GM12891 (cell line): Measurements from ENCODE around the gene OLIG1.

Experiments
- DNase-seq: peaks from one replicate; pipeline ENCODE4 v3.0.0; 2011; ENCODE audit warnings: low spot score; ENCODE audit not compliant: insufficient read length
- FAIRE-seq: peaks from 2 replicates; lab custom pipeline; 2011; peaks lifted over from hg19 to GRCh38; lab: Jason Lieb, UNC
- PAX5 ChIP-seq: IDR thresholded peaks from 2 replicates; pipeline ENCODE4 v1.6.1; 2011; ENCODE audit warnings: low read length, moderate library complexity, mild to moderate bottlenecking; ENCODE audit not compliant: insufficient read depth, severe bottlenecking
- POLR2A ChIP-seq: IDR thresholded peaks from 2 replicates; pipeline ENCODE4 v1.6.1; 2011; ENCODE audit warnings: low read depth, low read length, control low read depth
- POLR2AphosphoS5 ChIP-seq: IDR thresholded peaks from 2 replicates; pipeline ENCODE4 v1.6.1; 2011; ENCODE audit warnings: low read depth, low read length, control low read depth
- POU2F2 ChIP-seq: IDR thresholded peaks from 2 replicates; pipeline ENCODE4 v1.6.1; 2011; ENCODE audit warnings: low read depth, mild to moderate bottlenecking, control low read depth, low read length, moderate library complexity
- SPI1 ChIP-seq: IDR thresholded peaks from 2 replicates; pipeline ENCODE4 v1.6.1; 2011; ENCODE audit warnings: low read depth, low read length, control low read depth
- TAF1 ChIP-seq: IDR thresholded peaks from 2 replicates; pipeline ENCODE4 v1.6.1; 2011; ENCODE audit warnings: low read depth, low read length, control low read depth

OLIG1 gene

DNA sequence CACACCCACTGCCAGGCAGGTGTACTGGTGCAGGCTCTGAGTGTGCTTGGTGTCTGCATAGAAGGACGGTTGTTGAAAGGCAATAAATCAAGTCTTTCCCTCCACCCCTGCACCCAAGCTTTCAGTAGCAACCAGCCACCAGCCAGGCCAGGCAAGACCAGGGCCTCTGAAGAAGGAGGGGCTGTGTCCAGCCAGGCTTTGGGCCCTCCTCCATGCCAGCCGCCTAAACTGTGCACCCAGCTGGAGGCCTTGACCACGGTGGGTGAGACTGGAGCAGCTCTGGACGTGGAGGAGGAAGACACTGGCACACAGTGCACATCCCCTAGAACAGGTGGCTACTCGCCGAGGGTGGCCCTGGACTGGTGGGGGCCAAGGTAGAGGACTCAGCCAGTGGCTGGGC lies 39.3 kb upstream of the OLIG1 start:
- no peak for DNase-seq
- TF ChIP-seq TAF1 (no peak), POLR2A (no peak), POLR2AphosphoS5 (no peak), POU2F2 (no peak), PAX5 (no peak), SPI1 (no peak)
- no peak for FAIRE-seq

DNA sequence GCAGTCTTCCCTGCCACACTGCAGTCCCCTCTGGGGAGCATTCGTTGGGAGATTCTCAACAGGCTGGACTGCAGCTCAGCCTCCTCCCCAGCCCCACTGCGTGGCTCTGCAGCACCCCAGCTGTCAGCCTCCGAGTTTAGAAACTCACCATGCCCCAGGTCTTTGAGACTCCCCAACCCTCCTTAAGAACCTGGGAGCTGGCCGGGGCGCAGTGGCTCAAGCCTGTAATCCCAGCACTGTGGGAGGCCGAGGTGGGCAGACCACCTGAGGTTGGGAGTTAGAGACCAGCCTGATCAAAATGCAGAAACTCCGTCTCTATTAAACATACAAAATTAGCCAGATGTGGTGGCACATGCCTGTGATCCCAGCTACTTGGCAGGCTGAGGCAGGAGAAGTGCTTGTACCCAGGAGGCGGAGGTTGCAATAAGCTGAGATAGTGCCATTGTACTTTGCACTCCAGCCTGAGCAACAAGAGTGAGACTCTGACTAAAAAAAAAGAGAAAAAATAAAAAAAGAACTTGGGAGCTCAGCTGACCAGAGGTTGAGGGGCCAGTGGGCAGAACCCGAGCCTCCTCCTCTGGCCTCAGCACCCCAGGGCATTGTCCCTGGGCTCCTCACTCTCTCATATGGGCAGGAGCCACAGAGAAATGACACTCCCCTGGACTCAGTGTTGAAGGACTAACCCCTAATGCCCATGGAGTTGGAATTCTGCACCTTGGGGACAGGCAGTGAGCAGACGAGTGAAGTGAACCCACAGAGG lies 38.6 kb upstream of the OLIG1 start:
- FAIRE-seq (no peak), DNase-seq (no peak)
- no peak for TF ChIP-seq POLR2A
- no peak for TF ChIP-seq PAX5
- no peak for TF ChIP-seq SPI1
- TF ChIP-seq POLR2AphosphoS5: no peak
- TF ChIP-seq TAF1: no peak
- TF ChIP-seq POU2F2: no peak

DNA sequence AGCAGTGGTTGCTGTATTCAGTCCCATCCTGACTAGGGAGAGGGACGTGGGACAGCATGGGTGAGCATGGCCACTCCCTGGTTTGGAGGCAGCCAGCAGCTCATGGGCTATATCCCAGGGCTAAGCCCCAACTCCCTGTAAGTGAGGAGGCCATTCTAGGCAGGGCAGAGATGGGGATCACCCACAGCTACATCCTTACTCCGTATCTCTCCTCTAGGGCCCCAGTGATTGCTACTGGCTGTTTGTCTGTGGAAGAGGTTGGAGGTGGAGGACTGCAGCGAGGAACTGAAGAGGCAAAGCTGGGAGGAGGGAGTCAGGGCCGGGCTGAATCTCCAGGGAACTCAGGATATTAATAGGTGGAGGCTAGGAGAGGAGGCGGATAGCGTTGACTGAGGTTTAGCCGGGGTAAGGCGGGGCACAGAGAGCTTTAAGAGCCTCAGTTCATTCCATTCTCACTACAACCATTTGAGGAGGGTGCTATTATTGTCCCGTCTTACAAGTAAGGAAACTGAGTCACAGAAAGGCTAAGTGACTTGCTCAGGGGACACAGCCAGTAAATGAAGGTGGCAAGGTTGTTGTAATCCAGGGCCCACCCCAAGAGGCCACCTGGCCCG lies 37.4 kb upstream of the OLIG1 start:
- FAIRE-seq: no peak
- no peak for DNase-seq
- TF ChIP-seq POU2F2 (no peak), POLR2AphosphoS5 (no peak), POLR2A (no peak), TAF1 (no peak), SPI1 (no peak), PAX5 (no peak)

GRCh38 chr21:33033094-33033951 lies 36.6 kb upstream of the OLIG1 start:
- DNase-seq (no peak), FAIRE-seq (no peak)
- TF ChIP-seq POLR2A (no peak), SPI1 (no peak), TAF1 (no peak), PAX5 (no peak)

DNA sequence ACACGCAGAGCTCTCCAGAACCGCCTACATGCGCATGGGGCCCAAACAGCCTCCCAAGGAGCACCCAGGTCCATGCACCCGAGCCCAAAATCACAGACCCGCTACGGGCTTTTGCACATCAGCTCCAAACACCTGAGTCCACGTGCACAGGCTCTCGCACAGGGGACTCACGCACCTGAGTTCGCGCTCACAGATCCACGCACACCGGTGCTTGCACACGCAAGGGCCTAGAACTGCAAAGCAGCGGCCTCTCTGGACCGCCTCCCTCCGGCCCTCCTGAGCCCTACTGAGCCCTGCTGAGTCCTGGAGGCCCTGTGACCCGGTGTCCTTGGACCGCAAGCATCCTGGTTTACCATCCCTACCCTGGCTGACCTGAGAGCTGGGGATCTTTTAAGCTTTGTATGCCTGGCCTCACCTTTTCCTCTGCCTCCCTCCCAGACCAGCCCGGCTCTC lies 36.0 kb upstream of the OLIG1 start:
- no peak for DNase-seq
- no peak for TF ChIP-seq POU2F2
- TF ChIP-seq SPI1: no peak
- no peak for TF ChIP-seq POLR2A
- no peak for TF ChIP-seq TAF1
- no peak for TF ChIP-seq POLR2AphosphoS5
- TF ChIP-seq PAX5: no peak
- no peak for FAIRE-seq

- TF ChIP-seq POLR2AphosphoS5 (no peak), PAX5 (no peak)
- no peak for DNase-seq
- no peak for FAIRE-seq
Observed at GRCh38 chr21:33035147-33035546, 34.8 kb upstream of the OLIG1 start.

DNA sequence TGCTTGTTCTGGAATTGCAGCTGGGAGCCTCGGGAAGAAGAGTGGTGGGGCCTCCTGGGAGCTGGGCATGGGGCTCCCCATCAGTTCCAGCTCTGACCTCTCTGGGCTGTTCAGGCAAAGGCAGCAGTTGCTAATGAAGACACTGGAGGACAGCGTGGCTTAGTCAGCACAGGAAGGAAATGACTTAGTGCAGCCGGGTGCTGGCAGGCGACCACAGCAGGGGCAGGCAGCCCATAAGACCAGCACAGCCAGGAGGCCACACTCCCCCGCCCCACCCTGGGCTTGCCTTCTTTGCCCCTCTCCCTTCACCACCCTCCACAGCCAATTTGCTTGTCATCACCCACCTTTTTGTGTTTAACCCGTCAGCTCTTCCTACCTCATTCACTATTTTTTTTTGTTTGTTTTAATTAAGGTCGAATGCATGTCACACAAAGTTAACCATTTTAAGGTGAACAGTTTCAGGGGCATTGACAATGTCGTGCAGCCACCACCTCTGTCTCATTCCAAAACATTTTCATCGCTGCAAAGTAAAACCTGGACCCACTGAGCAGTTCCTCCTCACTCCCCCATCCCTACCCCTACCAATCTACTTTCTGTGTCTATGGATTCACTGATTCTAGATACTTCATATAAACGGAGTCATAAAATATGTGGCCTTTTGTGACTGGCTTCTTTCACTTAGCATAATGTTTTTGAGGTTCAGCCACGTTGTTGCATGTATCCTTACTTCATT lies 33.3 kb upstream of the OLIG1 start:
- no peak for TF ChIP-seq POU2F2
- TF ChIP-seq POLR2A: no peak
- no peak for TF ChIP-seq SPI1
- no peak for TF ChIP-seq PAX5
- no peak for TF ChIP-seq POLR2AphosphoS5
- no peak for TF ChIP-seq TAF1
- DNase-seq (no peak), FAIRE-seq (no peak)

DNA sequence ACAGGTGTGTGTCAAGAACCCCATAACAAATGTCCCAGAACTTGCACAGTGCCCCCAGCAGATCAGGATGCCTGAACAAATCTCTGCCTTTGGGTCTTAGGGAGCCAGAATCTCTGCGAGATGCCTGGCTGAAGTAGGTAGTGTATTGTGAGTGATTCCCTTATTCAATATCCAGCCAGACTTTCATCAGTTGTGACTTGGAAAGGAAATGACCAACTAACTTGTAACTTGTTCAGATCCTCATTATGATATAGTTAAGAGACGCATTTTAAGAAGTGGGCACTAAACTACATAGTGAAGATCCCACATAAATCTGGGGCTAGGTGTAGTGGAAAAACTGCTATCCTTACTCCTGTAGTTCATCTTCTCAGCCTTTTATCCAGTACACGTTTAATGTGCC lies 32.4 kb upstream of the OLIG1 start:
- no peak for FAIRE-seq
- DNase-seq: no peak
- TF ChIP-seq PAX5 (no peak), POLR2AphosphoS5 (no peak), POLR2A (no peak), POU2F2 (no peak), SPI1 (no peak), TAF1 (no peak)

GRCh38 chr21:33039536-33039935 lies 30.4 kb upstream of the OLIG1 start:
- TF ChIP-seq PAX5: no peak
- TF ChIP-seq POLR2A: no peak
- TF ChIP-seq POU2F2: no peak
- TF ChIP-seq TAF1: no peak
- no peak for TF ChIP-seq SPI1
- TF ChIP-seq POLR2AphosphoS5: no peak
- DNase-seq (no peak), FAIRE-seq (no peak)
